CD4-positive, alpha-beta T cell (primary cell): ENCODE data around the gene DBN1. TPM values are rescaled to one million over a fixed set of nuclear protein-coding genes. Genes with fewer than 3 reads are reported as not detected.

Experiments
- ATAC-seq: fragments of 200-7000 bp; cut with Tn5 transposase; one replicate; pipeline ENCODE4 v1.10.0; 2022; ENCODE audit warnings: mild to moderate bottlenecking; ENCODE audit not compliant: poor library complexity
- CTCF ChIA-PET: fragments of 350-600 bp; sonication (Branson Sonifier 250); formaldehyde crosslinking; loops from one replicate; lab custom pipeline; 2021; ENCODE audit warnings: antibody characterized with exemption, inconsistent platforms; lab: Charles Lee
- POLR2A ChIA-PET: fragments of 350-600 bp; sonication (Branson Sonifier 250); formaldehyde crosslinking; loops from one replicate; lab custom pipeline; 2021; ENCODE audit warnings: antibody characterized with exemption, inconsistent platforms; lab: Charles Lee
- DNase-seq, 14 experiments: peaks; one replicate each; pipeline ENCODE4 v3.0.0-alpha.2; 2013 to 2020; ENCODE audit warnings: mixed read lengths in 2 of 14
- H3K27ac ChIP-seq, 2 donors: one replicate each; pipeline versions ENCODE4 v1.5.1 to v1.7.0; 2013; ENCODE audit warnings: low read length in 2 of 2, low read depth in 1 of 2, mild to moderate bottlenecking in 1 of 2
- H3K27me3 ChIP-seq, 2 experiments: 1 replicate in 1 of 2; 2 replicates in 1 of 2; pipeline versions ENCODE4 v1.6.1 to v1.7.0; 2013; ENCODE audit warnings: low read length in 2 of 2, control low read depth in 1 of 2, mild to moderate bottlenecking in 1 of 2, moderate library complexity in 1 of 2; ENCODE audit not compliant: insufficient read depth in 2 of 2, control insufficient read depth in 1 of 2
- H3K36me3 ChIP-seq: one replicate; pipeline ENCODE4 v1.6.1; 2013; ENCODE audit warnings: low read length, control low read depth; ENCODE audit not compliant: insufficient read depth
- H3K4me1 ChIP-seq: one replicate; pipeline ENCODE4 v1.6.1; 2013; ENCODE audit warnings: low read length, control low read depth; ENCODE audit not compliant: insufficient read depth
- H3K4me3 ChIP-seq: one replicate; pipeline ENCODE4 v1.5.1; 2013; ENCODE audit warnings: mild to moderate bottlenecking, low read length, moderate library complexity
- H3K9me3 ChIP-seq, 2 experiments: 1 replicate in 1 of 2; 2 replicates in 1 of 2; pipeline versions ENCODE4 v1.6.1 to v1.7.0; 2013; ENCODE audit warnings: low read length in 2 of 2, mild to moderate bottlenecking in 2 of 2, control low read depth in 1 of 2, moderate library complexity in 1 of 2; ENCODE audit not compliant: control insufficient read depth in 1 of 2, insufficient read depth in 1 of 2
- H3K27ac Mint-ChIP-seq: one replicate; pipeline ENCODE4 v1.8.0; 2020; ENCODE audit warnings: mixed read lengths
- H3K27me3 Mint-ChIP-seq: one replicate; pipeline ENCODE4 v1.8.0; 2021; ENCODE audit warnings: mixed read lengths
- H3K36me3 Mint-ChIP-seq: one replicate; pipeline ENCODE4 v1.8.0; 2021; ENCODE audit warnings: low read depth, mixed read lengths
- H3K4me1 Mint-ChIP-seq: one replicate; pipeline ENCODE4 v1.8.0; 2021; ENCODE audit warnings: low read depth, mixed read lengths
- H3K4me3 Mint-ChIP-seq: one replicate; pipeline ENCODE4 v1.8.0; 2020; ENCODE audit warnings: mild to moderate bottlenecking, mixed read lengths
- H3K9me3 Mint-ChIP-seq: one replicate; pipeline ENCODE4 v1.8.0; 2020; ENCODE audit warnings: mixed read lengths
- CTCF ChIP-seq: fragments of 200-600 bp; IDR thresholded peaks from one replicate; pipeline ENCODE4 v1.8.0; 2022; ENCODE audit warnings: antibody characterized with exemption, mild to moderate bottlenecking
- intact Hi-C, 2 experiments: fragments of 100-400 bp; cut with DNase I in 1 of 2; cut with micrococcal nuclease in 1 of 2; formaldehyde crosslinking; loops; one replicate each; pipeline versions ENCODE4 v1.15.1 to v1.9.0; 2023 to 2025; cut with DNase I, micrococcal nuclease
- total RNA-seq, 174 experiments: library from RNA in 2 of 174; stranded (reverse) in 2 of 174; gene quantifications; one replicate each; pipeline ENCODE4 v1.2.3 and lab custom pipeline; 2021 to 2026

The DBN1 gene
- total RNA-seq, 2 experiments from 2014 or later = 1.8 to 2.5 TPM

- ATAC-seq (no peak), DNase-seq (no peak)
- Histone ChIP-seq H3K4me3 (no peak overlapping the region), H3K9me3 (no peaks in the 10 kb centered on the region), H3K27me3 (peaks cover 0 to 5% of the 10 kb centered on the region in 2 experiments), H3K27ac (no peak overlapping the region), H3K4me1 (peaks cover 41% of the 10 kb centered on the region), H3K36me3 (no peaks in the 10 kb centered on the region)
- Mint-ChIP-seq H3K36me3 (no peaks in the 10 kb centered on the region), H3K4me3 (peak overlapping the region; percentile 74), H3K27me3 (peaks cover 6% of the 10 kb centered on the region), H3K4me1 (peaks cover 36% of the 10 kb centered on the region), H3K9me3 (no peaks in the 10 kb centered on the region), H3K27ac (peak overlapping the region; percentile 4)
- CTCF ChIA-PET = interaction anchor here (0.7 kb wide), 1 partner anchor 21 kb away, joined by 3 read pairs; no protein-coding TSS in a partner anchor
- TF ChIP-seq CTCF = no peak
- intact Hi-C loops = no loop called here
- POLR2A ChIA-PET = interaction anchor here (1.3 kb wide), 1 partner anchor 86 kb away, joined by 3 read pairs; no protein-coding TSS in a partner anchor
These were observed 3.2 kb upstream of the DBN1 start for GRCh38 chr5:177476531-177477233.

- intact Hi-C loops = loop anchor here in 1 of 2 experiments (2.0 kb wide), 1 partner anchor 21 kb away; the partner anchor contains the start of gene PDLIM7
- H3K27me3 ChIP-seq = peaks cover 0 to 5% of the 10 kb centered on the region in 2 experiments
- Mint-ChIP-seq H3K4me3 (peak overlapping the region; percentile 74), H3K9me3 (no peaks in the 10 kb centered on the region), H3K27me3 (peaks cover 6% of the 10 kb centered on the region), H3K4me1 (peaks cover 36% of the 10 kb centered on the region), H3K36me3 (no peaks in the 10 kb centered on the region), H3K27ac (peak overlapping the region; percentile 4)
- DNase-seq = no peak
- no peak for TF ChIP-seq CTCF
- peaks cover 46% of the 10 kb centered on the region for H3K4me1 ChIP-seq
- H3K36me3 ChIP-seq = no peaks in the 10 kb centered on the region
- H3K4me3 ChIP-seq = no peak overlapping the region
- no peaks in the 10 kb centered on the region for H3K9me3 ChIP-seq
- no peak for ATAC-seq
- CTCF ChIA-PET = interaction anchor here (0.7 kb wide), 1 partner anchor 20 kb away, joined by 3 read pairs; no protein-coding TSS in a partner anchor
- POLR2A ChIA-PET = interaction anchor here (1.3 kb wide), 1 partner anchor 85 kb away, joined by 3 read pairs; no protein-coding TSS in a partner anchor
- no peak overlapping the region for H3K27ac ChIP-seq
These were observed 2.4 kb upstream of the DBN1 start for GRCh38 chr5:177475563-177476427.

DNA sequence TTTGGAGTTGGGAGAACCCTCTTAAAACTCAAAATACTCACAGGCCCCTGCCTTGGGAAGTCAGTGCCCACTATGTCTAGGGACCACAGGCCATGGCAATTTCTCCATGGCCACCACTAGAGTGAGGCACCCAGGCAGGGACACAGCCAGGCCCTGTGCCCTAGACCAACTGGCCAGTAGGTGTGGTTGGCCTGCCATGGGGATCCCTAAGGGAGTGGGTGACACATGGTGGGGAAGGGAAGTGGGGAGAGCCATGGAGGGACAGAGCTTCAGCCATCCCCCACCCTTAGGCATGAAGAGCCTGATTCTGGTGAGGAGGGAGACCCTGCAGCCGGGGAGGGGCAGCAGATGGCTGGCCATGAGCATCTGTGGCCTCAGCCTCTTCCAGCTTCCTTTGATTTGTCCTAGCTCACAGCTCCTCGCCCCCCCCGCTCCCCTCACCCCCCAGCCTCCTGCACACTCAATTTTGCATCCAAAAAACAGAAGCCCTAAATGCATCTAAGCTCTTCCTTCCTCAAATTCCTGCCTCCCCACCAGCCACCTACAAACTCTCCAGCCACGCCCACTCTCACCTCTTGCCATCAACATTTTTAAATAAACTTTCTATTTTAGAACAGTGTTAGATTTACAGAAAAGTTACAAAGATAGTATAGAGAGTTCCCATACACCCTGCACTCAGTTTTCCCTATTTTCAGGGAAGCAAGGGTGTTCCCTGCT is 1.6 kb upstream of the DBN1 start:
- Mint-ChIP-seq H3K27ac (peak overlapping the region; percentile 64), H3K9me3 (no peaks in the 10 kb centered on the region)
- DNase-seq = no peak

More for the DNA sequence above, 1.6 kb upstream of the DBN1 start:
- intact Hi-C loops = loop anchor here in 1 of 2 experiments (2.0 kb wide), 1 partner anchor 22 kb away; the partner anchor contains the start of gene PDLIM7
- CTCF ChIA-PET = no interaction called here
- no peaks in the 10 kb centered on the region for H3K36me3 ChIP-seq
- Mint-ChIP-seq H3K36me3 (no peaks in the 10 kb centered on the region), H3K27me3 (peaks cover 6% of the 10 kb centered on the region), H3K4me1 (peaks cover 35% of the 10 kb centered on the region), H3K4me3 (peak overlapping the region; percentile 90)
- no peak for TF ChIP-seq CTCF
- no peaks in the 10 kb centered on the region for H3K9me3 ChIP-seq
- no peak overlapping the region for H3K27ac ChIP-seq
- POLR2A ChIA-PET = interaction anchor here (0.8 to 1.3 kb wide), 2 partner anchors 84 kb away, joined by 3 read pairs; no protein-coding TSS in a partner anchor
- no peak for ATAC-seq
- H3K4me1 ChIP-seq = peaks cover 46% of the 10 kb centered on the region
- H3K4me3 ChIP-seq = no peak overlapping the region
- H3K27me3 ChIP-seq = peaks cover 0 to 5% of the 10 kb centered on the region in 2 experiments
